ENCODE data around the gene ADAP1.

The ADAP1 gene

GRCh38 chr7:992709-993607 lies 38.5 kb upstream of the ADAP1 start:
- no peak for TF ChIP-seq POLR2A (IDR thresholded peaks at IDR 0.05; ENCODE audit: low read depth, low read length)
- FAIRE-seq (no peak), DNase-seq (ENCODE audit: insufficient read length, low spot score) (peak; percentile 99)

GRCh38 chr7:991729-992656 lies 37.5 kb upstream of the ADAP1 start:
- no peak for DNase-seq (ENCODE audit: insufficient read length, low spot score)
- no peak for FAIRE-seq
- TF ChIP-seq POLR2A (IDR thresholded peaks at IDR 0.05; ENCODE audit: low read depth, low read length): no peak

- TF ChIP-seq POLR2A (IDR thresholded peaks at IDR 0.05; ENCODE audit: low read depth, low read length): no peak
- DNase-seq (ENCODE audit: insufficient read length, low spot score) (no peak), FAIRE-seq (no peak)
These were observed 36.7 kb upstream of the ADAP1 start for GRCh38 chr7:990933-991728.

GRCh38 chr7:990352-990932 lies 36.0 kb upstream of the ADAP1 start:
- DNase-seq (ENCODE audit: insufficient read length, low spot score): no peak
- FAIRE-seq: no peak
- no peak for TF ChIP-seq POLR2A (IDR thresholded peaks at IDR 0.05; ENCODE audit: low read depth, low read length)

- TF ChIP-seq POLR2A (IDR thresholded peaks at IDR 0.05; ENCODE audit: low read depth, low read length): no peak
- FAIRE-seq (no peak), DNase-seq (ENCODE audit: insufficient read length, low spot score) (no peak)
These were observed 34.6 kb upstream of the ADAP1 start for GRCh38 chr7:988963-989529.

GRCh38 chr7:988426-988911 lies 34.0 kb upstream of the ADAP1 start:
- no peak for FAIRE-seq
- DNase-seq (ENCODE audit: insufficient read length, low spot score): peak; percentile 65
- peak; percentile 11; the same call in 1 of the 2 replicates for TF ChIP-seq POLR2A (IDR thresholded peaks at IDR 0.05; ENCODE audit: low read depth, low read length)

GRCh38 chr7:987909-988308 lies 33.4 kb upstream of the ADAP1 start:
- no peak for FAIRE-seq
- TF ChIP-seq POLR2A (IDR thresholded peaks at IDR 0.05; ENCODE audit: low read depth, low read length): no peak
- DNase-seq (ENCODE audit: insufficient read length, low spot score): no peak

GRCh38 chr7:986766-987751 lies 32.6 kb upstream of the ADAP1 start:
- FAIRE-seq: no peak
- TF ChIP-seq POLR2A (IDR thresholded peaks at IDR 0.05; ENCODE audit: low read depth, low read length): no peak
- no peak for DNase-seq (ENCODE audit: insufficient read length, low spot score)

GRCh38 chr7:985915-986741 lies 31.6 kb upstream of the ADAP1 start:
- DNase-seq (ENCODE audit: insufficient read length, low spot score): peak; percentile 92
- peak; percentile 27 for FAIRE-seq
- no peak for TF ChIP-seq POLR2A (IDR thresholded peaks at IDR 0.05; ENCODE audit: low read depth, low read length)

GRCh38 chr7:985127-985416 lies 30.6 kb upstream of the ADAP1 start:
- TF ChIP-seq POLR2A (IDR thresholded peaks at IDR 0.05; ENCODE audit: low read depth, low read length): no peak
- DNase-seq (ENCODE audit: insufficient read length, low spot score) (no peak), FAIRE-seq (no peak)
